Heart right ventricle (tissue), 16 donors: ENCODE results near the gene SMG6. TPM values are rescaled to one million over a fixed set of nuclear protein-coding genes. Genes with fewer than 3 reads are reported as not detected.

Experiments
- ATAC-seq, 8 donors: fragments of 200-7000 bp; cut with Tn5 transposase; one replicate each; pipeline ENCODE4 v1.9.1; 2020; ENCODE audit warnings: mild to moderate bottlenecking in 8 of 8, moderate library complexity in 8 of 8, moderate number of reproducible peaks in 1 of 8
- DNase-seq, 2 donors: peaks; one replicate each; pipeline ENCODE4 v3.0.0-alpha.2; 2020
- H3K27ac ChIP-seq, 10 donors: fragments of 200-600 bp; sonication (generic) in 2 of 10; one replicate each; pipeline versions ENCODE4 v1.5.0 to v1.8.0; 2020 to 2022; ENCODE audit warnings: mild to moderate bottlenecking in 3 of 10
- H3K27me3 ChIP-seq, 7 donors: fragments of 200-600 bp; one replicate each; pipeline ENCODE4 v1.8.0; 2021 to 2022; ENCODE audit warnings: mild to moderate bottlenecking in 2 of 7
- H3K36me3 ChIP-seq, 9 donors: fragments of 200-600 bp; sonication (generic) in 1 of 9; one replicate each; pipeline versions ENCODE4 v1.5.0 to v1.8.0; 2020 to 2022; ENCODE audit warnings: mild to moderate bottlenecking in 2 of 9
- H3K4me1 ChIP-seq, 9 donors: fragments of 200-600 bp; sonication (generic) in 1 of 9; one replicate each; pipeline versions ENCODE4 v1.5.0 to v1.8.0; 2020 to 2022; ENCODE audit warnings: mild to moderate bottlenecking in 4 of 9
- H3K4me3 ChIP-seq, 10 donors: fragments of 200-600 bp; sonication (generic) in 2 of 10; one replicate each; pipeline versions ENCODE4 v1.5.0 to v1.8.0; 2020 to 2022; ENCODE audit warnings: mild to moderate bottlenecking in 7 of 10, moderate library complexity in 2 of 10
- H3K9me3 ChIP-seq, 11 donors: fragments of 200-600 bp in 10 of 11; sonication (generic) in 2 of 11; one replicate each; pipeline versions ENCODE4 v1.5.0 to v1.8.0; 2013 to 2022; ENCODE audit warnings: mild to moderate bottlenecking in 2 of 11, control low read depth in 1 of 11, moderate library complexity in 1 of 11
- CTCF ChIP-seq, 9 donors: fragments of 200-600 bp; sonication (generic) in 2 of 9; IDR thresholded peaks; one replicate each; pipeline versions ENCODE4 v1.5.0 to v1.8.0; 2021 to 2022; ENCODE audit warnings: antibody characterized with exemption in 9 of 9, mild to moderate bottlenecking in 5 of 9, moderate library complexity in 1 of 9
- WGBS, 2 donors: extraction: QIAGEN DNeasy Blood & Tissue Kit; methylation state at CpG; one replicate each; pipeline ENCODE4 v1.1.7; 2013; ENCODE audit warnings: inconsistent platforms in 1 of 2; 5-methylcytosine and 5-hydroxymethylcytosine counted together
- intact Hi-C, 10 donors: fragments of 100-400 bp; cut with DNase I; formaldehyde crosslinking; loops; one replicate each; pipeline versions ENCODE4 v1.11.1 to v1.14.2; 2022
- polyA plus RNA-seq, 2 donors: library from polyadenylated mRNA; stranded (reverse); fragments of 200-250 nt; gene quantifications; one replicate each; pipeline ENCODE4 v1.2.3, GENCODE V29; 2013
- total RNA-seq, 10 donors: library from RNA; stranded (reverse); fragmentation: NEBNext Ultra II Directional in 3 of 10; extraction: Animal tissue kit (Norgen Biotek cat#: 25700) in 3 of 10; gene quantifications; one replicate each; pipeline versions ENCODE4 v1.2.1 to v1.2.4, GENCODE V29; 2021 to 2023
- donor health status: Arrhythmogenic right ventricular cardiomyopathy.
- donor health status: ischemic (EF 13 %, LVEDD 7.1; RV severe dilation, severe dysfunction).
- donor health status: healthy with polysubstance abuse.
- donor health status: DM: no; HTN: yes; CAD: no.
- donor health status: DM: no; HTN: no; CAD: no.
- donor health status: ischemic (EF 25% LVEDD 6.9; RV normal size, moderate dysfunction).
- donor health status: ischemic (EF 25% LVEDD 5.7; RV mildly dilated, moderate dysfunction).
- donor health status: healthy.
- donor health status: DM: yes; HTN: yes; CAD: no.
- donor health status: Ischemic cardiomyopathy.
- donor health status: ischemic (EF 35%, LVEDD 5.7; RV mildly dilated, moderate dysfunction).
- donor health status: nonischemic (EF 11% LVEDD 7.7; RV severe dilation, severe dysfunction).
- donor health status: DM: yes; HTN: yes; CAD: no.
- donor health status: PGD.
- donor health status: ischemic (EF 29% LVEDD 5.4; RV normal size, mild dysfunction).
- donor health status: nonischemic (EF 23%, LVEDD 6.1; RV moderate dilation, normal function).

SMG6 gene
- total and polyA plus RNA-seq, 12 donors, result 13.6 to 28.1 (median 19.6) TPM

GRCh38 chr17:2051061-2051932 lies 252.3 kb downstream of the SMG6 start:
- no peak for TF ChIP-seq CTCF (IDR thresholded peaks at IDR 0.05)
- 6 to 10% methylated on average over 74 to 81 of the region's 81 CpGs for WGBS, 2 donors
- peak in 1 of 8 donors; percentile 2 for ATAC-seq
- Histone ChIP-seq H3K4me3 (peak overlapping the region; percentile 38 to 88 (median 58)), H3K36me3 (peaks cover 0 to 1% (median 0%) of the 10 kb centered on the region in 9 donors), H3K27me3 (peaks cover 0 to 69% (median 11%) of the 10 kb centered on the region in 7 donors), H3K27ac (peak overlapping the region in 8 of 10 donors; percentile 25 to 62 (median 32)), H3K4me1 (peaks cover 18 to 55% (median 47%) of the 10 kb centered on the region in 9 donors), H3K9me3 (no peaks in the 10 kb centered on the region)
- DNase-seq, result no peak
- intact Hi-C loops, result loop anchor here in 5 of 10 donors (5.0 to 10.0 kb wide), 4 partner anchors 124 to 344 kb away; no protein-coding TSS in a partner anchor

GRCh38 chr17:2050300-2051060 lies 253.1 kb downstream of the SMG6 start:
- TF ChIP-seq CTCF (IDR thresholded peaks at IDR 0.05), result no peak
- no peaks in the 10 kb centered on the region for H3K9me3 ChIP-seq
- peak overlapping the region in 7 of 10 donors; percentile 25 to 61 (median 31) for H3K27ac ChIP-seq
- DNase-seq (peak in 1 of 2 donors; percentile 72), ATAC-seq (peak; percentile 37 to 61 (median 42))
- H3K4me3 ChIP-seq, result peak overlapping the region; percentile 38 to 88 (median 58)
- H3K27me3 ChIP-seq, result peaks cover 0 to 63% (median 10%) of the 10 kb centered on the region in 7 donors
- intact Hi-C loops, result loop anchor here in 5 of 10 donors (5.0 to 10.0 kb wide), 4 partner anchors 124 to 344 kb away; no protein-coding TSS in a partner anchor
- H3K4me1 ChIP-seq, result peaks cover 18 to 54% (median 45%) of the 10 kb centered on the region in 9 donors
- H3K36me3 ChIP-seq, result no peaks in the 10 kb centered on the region
- WGBS, 2 donors, result 0 to 1% methylated on average over 58 to 85 of the region's 88 CpGs

GRCh38 chr17:2049333-2050299 lies 254.0 kb downstream of the SMG6 start:
- H3K4me3 ChIP-seq, result peak overlapping the region; percentile 58 to 88 (median 74)
- peak overlapping the region in 8 of 10 donors; percentile 37 to 77 (median 52) for H3K27ac ChIP-seq
- H3K36me3 ChIP-seq, result peaks cover 0 to 3% (median 0%) of the 10 kb centered on the region in 9 donors
- WGBS, 2 donors, result 2% methylated on average over 87 to 104 of the region's 104 CpGs
- peaks cover 0 to 55% (median 9%) of the 10 kb centered on the region in 7 donors for H3K27me3 ChIP-seq
- H3K4me1 ChIP-seq, result peaks cover 18 to 54% (median 40%) of the 10 kb centered on the region in 9 donors
- no peaks in the 10 kb centered on the region for H3K9me3 ChIP-seq
- intact Hi-C loops, result loop anchor here in 7 of 10 donors (5.0 to 10.0 kb wide), 6 partner anchors 125 to 385 kb away; partner anchors contain the start of gene WDR81 (in 2 of the 7)
- DNase-seq (peak; percentile 89), ATAC-seq (peak; percentile 31 to 71 (median 53))
- TF ChIP-seq CTCF (IDR thresholded peaks at IDR 0.05), result no peak
